GM12892 (cell line): ENCODE results near the gene EIF2S2.

Experiments
- POLR2A ChIP-seq: IDR thresholded peaks from 2 replicates; pipeline ENCODE4 v1.6.1; 2011; ENCODE audit warnings: low read depth, low read length, control low read depth
- POLR2AphosphoS5 ChIP-seq: IDR thresholded peaks from 2 replicates; pipeline ENCODE4 v1.6.1; 2011; ENCODE audit warnings: low read depth, low read length, control low read depth

GRCh38 chr20:34102342-34102741 is 9.7 kb downstream of the EIF2S2 start:
- TF ChIP-seq POLR2AphosphoS5 (no peak), POLR2A (no peak)
